Activated T-helper 2 cell treated with anti-CD3 and anti-CD28 coated beads, Interferon-gamma antibody, Interleukin-2, Interleukin-4, amounts not matched to agents 10 μg/mL and 5 μg/mL and 100 μg/mL, durations not matched to agents 14 hours and 24 hours and 36 hours (primary cell): ENCODE measurements around the gene POU2F3. TPM values are rescaled to one million over a fixed set of nuclear protein-coding genes. Genes with fewer than 3 reads are reported as not detected.

Experiments
- DNase-seq: peaks from one replicate; pipeline ENCODE4 v3.0.0; 2021; ENCODE audit warnings: low spot score
- H3K27ac Mint-ChIP-seq: one replicate; pipeline ENCODE4 v1.8.0; 2021; ENCODE audit warnings: mixed read lengths
- H3K27me3 Mint-ChIP-seq: one replicate; pipeline ENCODE4 v1.8.0; 2021; ENCODE audit warnings: low read depth, mixed read lengths
- H3K36me3 Mint-ChIP-seq: one replicate; pipeline ENCODE4 v1.8.0; 2021; ENCODE audit warnings: low read depth, mixed read lengths
- H3K4me1 Mint-ChIP-seq: one replicate; pipeline ENCODE4 v1.8.0; 2021; ENCODE audit warnings: low read depth, mixed read lengths
- H3K4me3 Mint-ChIP-seq: one replicate; pipeline ENCODE4 v1.8.0; 2021; ENCODE audit warnings: low read depth, mild to moderate bottlenecking, moderate library complexity, mixed read lengths
- H3K9me3 Mint-ChIP-seq: one replicate; pipeline ENCODE4 v1.8.0; 2021; ENCODE audit warnings: mixed read lengths
- intact Hi-C: fragments of 100-400 bp; cut with micrococcal nuclease; formaldehyde crosslinking; loops from one replicate; pipeline ENCODE4 v1.15.1; 2023
- total RNA-seq: library from RNA; stranded (reverse); gene quantifications from 2 replicates; pipeline ENCODE4 v1.2.3, GENCODE V29; 2022

Gene POU2F3
- total RNA-seq, 1 donor from 2014 or later = not detected

DNA sequence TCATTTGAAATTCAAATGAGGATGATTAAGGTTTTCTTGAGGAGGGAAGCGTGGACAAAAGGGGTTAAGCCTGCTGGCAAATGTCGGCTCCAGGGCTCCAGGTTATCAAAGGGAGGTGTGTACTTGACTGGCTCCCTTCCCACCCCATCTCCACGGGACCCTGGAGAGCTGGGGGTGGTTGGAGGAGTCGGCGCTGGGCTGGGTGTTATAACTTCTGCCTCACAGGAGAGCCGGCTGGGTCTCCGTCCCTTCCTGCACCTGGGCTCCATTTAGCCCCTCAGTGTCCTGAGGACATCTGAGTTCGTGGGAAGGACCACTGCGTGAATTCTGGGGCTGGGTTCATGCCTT lies 15.6 kb downstream of the POU2F3 start:
- peaks cover 70% of the 10 kb centered on the region for H3K27me3 Mint-ChIP-seq
- H3K36me3 Mint-ChIP-seq = no peaks in the 10 kb centered on the region
- H3K9me3 Mint-ChIP-seq = no peaks in the 10 kb centered on the region
- H3K27ac Mint-ChIP-seq = no peak overlapping the region
- no peaks in the 10 kb centered on the region for H3K4me1 Mint-ChIP-seq
- intact Hi-C loops = no loop called here
- DNase-seq = no peak
- H3K4me3 Mint-ChIP-seq = no peak overlapping the region

DNA sequence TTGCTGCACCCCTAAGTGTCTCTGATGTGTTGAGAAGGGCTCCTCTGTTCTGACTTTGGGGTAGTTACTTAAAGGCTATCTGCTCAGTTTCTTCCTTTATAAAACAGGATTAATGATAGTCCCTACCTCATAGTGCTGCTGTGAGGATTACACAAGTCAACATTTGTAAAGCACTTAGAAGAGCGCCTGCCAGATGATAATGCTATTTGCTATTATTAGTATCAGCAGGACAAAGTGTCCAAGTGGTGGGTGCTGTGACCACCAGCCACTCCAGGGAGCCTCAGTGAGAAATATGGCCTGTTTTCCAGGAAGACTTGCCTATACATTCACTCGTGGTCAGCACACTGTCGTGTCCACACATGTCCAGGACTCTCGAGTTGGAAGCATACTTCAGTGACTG lies 16.2 kb downstream of the POU2F3 start:
- Mint-ChIP-seq H3K4me1 (no peaks in the 10 kb centered on the region), H3K4me3 (no peak overlapping the region), H3K27me3 (peaks cover 72% of the 10 kb centered on the region), H3K36me3 (no peaks in the 10 kb centered on the region), H3K9me3 (no peaks in the 10 kb centered on the region), H3K27ac (no peak overlapping the region)
- intact Hi-C loops = no loop called here
- DNase-seq = no peak

DNA sequence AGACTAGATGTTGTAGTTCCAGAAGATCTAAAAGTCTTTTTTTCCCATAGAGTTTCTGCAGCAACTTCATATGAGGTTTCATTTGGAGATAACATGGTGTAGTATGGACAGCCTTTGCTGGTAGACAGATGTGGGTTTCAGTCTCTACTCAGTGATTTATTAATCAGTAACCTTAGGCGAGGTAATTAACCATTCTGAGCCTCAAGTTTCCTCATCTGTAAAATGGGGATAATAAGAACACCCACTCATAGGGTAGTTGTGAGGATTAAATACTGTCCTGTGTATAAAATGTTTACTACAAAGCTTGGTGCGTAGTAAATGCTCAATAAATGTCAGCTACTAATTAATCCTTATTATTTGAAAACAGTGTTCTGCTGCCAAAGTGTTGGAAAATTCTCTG lies 16.8 kb downstream of the POU2F3 start:
- no peak overlapping the region for H3K27ac Mint-ChIP-seq
- H3K36me3 Mint-ChIP-seq = no peaks in the 10 kb centered on the region
- H3K4me3 Mint-ChIP-seq = no peak overlapping the region
- intact Hi-C loops = no loop called here
- H3K4me1 Mint-ChIP-seq = no peaks in the 10 kb centered on the region
- no peak for DNase-seq
- no peaks in the 10 kb centered on the region for H3K9me3 Mint-ChIP-seq
- peaks cover 74% of the 10 kb centered on the region for H3K27me3 Mint-ChIP-seq

DNA sequence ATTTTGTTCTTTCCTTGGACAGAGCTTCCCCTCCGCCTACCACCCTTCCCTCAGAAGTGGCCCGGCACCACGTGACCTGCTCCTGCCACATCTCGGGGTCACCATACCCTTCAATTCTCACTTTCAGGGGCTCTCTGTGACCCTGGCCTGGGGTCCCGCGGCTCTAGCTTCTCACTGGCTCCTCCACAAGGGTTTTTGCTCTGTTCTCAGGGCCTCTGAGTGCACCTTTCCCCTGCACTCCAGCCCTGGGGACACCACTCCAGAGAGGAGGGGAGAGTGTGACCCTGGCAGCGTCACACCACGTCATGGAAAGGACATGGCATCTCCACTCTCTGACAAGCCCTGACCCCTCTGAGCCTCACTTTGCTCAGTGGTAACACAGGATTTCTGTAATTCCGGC lies 17.4 kb downstream of the POU2F3 start:
- no peak overlapping the region for H3K4me3 Mint-ChIP-seq
- no peak overlapping the region for H3K27ac Mint-ChIP-seq
- no peak for DNase-seq
- intact Hi-C loops = no loop called here
- H3K4me1 Mint-ChIP-seq = no peaks in the 10 kb centered on the region
- peaks cover 72% of the 10 kb centered on the region for H3K27me3 Mint-ChIP-seq
- no peaks in the 10 kb centered on the region for H3K9me3 Mint-ChIP-seq
- H3K36me3 Mint-ChIP-seq = no peaks in the 10 kb centered on the region

DNA sequence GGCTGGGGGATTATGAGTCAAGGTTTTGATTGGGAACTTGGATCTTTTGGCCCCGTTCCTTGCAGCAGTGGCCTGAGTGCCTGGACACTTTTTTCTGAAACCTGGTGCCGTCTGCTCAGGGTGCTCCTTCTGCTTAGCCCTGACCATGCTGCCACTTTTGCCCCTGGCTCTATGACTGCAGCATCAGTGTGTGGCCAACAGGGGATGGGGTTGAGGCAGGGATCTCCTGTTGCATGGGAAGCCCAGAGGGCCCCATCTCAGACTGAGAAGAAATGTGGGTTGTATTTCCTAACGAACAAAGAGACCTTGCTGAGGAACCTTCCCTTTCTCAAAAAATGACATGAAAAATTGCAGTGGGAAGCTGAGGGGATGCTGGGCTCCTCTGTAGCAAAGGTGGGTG lies 18.7 kb downstream of the POU2F3 start:
- no peak for DNase-seq
- no peaks in the 10 kb centered on the region for H3K4me1 Mint-ChIP-seq
- peaks cover 71% of the 10 kb centered on the region for H3K27me3 Mint-ChIP-seq
- intact Hi-C loops = no loop called here
- H3K9me3 Mint-ChIP-seq = no peaks in the 10 kb centered on the region
- no peak overlapping the region for H3K4me3 Mint-ChIP-seq
- no peak overlapping the region for H3K27ac Mint-ChIP-seq
- H3K36me3 Mint-ChIP-seq = no peaks in the 10 kb centered on the region

DNA sequence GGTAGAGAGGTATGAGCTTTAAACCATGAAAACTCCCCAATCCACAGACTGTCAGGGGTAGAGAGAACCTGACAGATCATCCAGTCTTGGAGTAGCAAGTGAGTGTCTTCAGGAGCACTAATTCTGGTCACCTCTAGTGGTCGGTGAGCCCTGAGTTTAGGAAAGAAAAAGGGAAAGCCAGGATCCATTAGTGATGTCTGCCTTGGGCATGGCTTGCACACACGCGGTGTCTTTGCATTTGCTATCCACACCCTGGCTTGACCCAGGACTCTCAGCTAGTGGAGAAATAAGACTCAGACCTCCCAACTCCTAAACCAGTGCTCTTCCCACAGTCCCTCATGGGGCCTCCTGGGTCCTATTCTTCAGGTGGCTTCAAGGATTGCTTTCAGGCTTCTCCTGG lies 19.3 kb downstream of the POU2F3 start:
- no peak for DNase-seq
- no peaks in the 10 kb centered on the region for H3K4me1 Mint-ChIP-seq
- H3K9me3 Mint-ChIP-seq = no peaks in the 10 kb centered on the region
- H3K36me3 Mint-ChIP-seq = no peaks in the 10 kb centered on the region
- H3K4me3 Mint-ChIP-seq = no peak overlapping the region
- H3K27me3 Mint-ChIP-seq = peaks cover 66% of the 10 kb centered on the region
- intact Hi-C loops = no loop called here
- no peak overlapping the region for H3K27ac Mint-ChIP-seq

DNA sequence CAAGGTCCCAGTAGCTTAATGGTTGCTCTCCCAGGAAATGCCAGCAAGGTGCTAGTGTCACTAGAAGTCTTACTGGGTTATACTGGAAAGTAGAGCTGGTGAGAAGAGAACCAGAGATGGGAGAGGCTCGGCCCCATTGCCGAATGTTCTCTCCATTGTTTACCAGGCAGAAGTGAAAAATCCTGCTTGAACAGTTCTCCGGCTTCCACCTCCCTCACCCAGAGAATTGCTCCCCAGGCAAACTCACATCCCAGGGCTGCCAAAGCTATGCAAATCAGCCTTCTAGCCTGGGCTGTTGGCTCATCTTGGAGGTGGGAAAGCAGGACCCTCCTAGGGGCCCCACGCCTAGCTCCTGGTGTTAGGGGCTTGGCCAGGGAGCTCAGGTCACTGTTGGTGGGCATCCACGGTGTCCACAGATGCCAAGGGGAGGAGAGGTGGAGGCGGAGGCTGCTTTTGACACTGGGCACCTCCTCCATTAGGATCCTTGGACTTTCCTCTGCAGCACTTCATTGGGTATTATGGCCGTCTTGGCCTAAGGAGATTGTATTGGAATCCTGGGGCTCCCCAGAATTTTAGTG lies 20.1 kb downstream of the POU2F3 start:
- no peaks in the 10 kb centered on the region for H3K4me1 Mint-ChIP-seq
- no peak overlapping the region for H3K27ac Mint-ChIP-seq
- DNase-seq = no peak
- H3K9me3 Mint-ChIP-seq = no peaks in the 10 kb centered on the region
- no peak overlapping the region for H3K4me3 Mint-ChIP-seq
- peaks cover 63% of the 10 kb centered on the region for H3K27me3 Mint-ChIP-seq
- intact Hi-C loops = no loop called here
- no peaks in the 10 kb centered on the region for H3K36me3 Mint-ChIP-seq

DNA sequence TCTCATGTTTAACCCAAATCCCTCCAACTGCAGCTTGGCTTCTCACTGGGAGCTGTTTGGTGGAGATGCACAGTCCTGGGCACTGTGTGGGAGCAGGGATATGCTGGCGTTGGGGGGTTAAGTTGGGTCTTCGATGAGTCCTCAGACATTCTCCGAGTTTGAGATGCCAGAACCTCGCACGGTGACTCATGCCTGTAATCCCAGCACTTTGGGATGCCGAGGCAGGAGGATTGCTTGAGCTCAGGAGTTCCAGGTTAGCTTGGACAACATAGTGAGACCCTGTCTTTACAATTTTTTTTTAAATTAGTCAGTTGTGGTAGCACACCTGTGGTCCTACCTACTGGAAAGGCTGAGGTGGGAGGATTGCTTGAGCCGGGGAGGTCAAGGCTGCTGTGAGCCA lies 20.7 kb downstream of the POU2F3 start:
- no peak for DNase-seq
- Mint-ChIP-seq H3K9me3 (no peaks in the 10 kb centered on the region), H3K4me3 (no peak overlapping the region), H3K4me1 (no peaks in the 10 kb centered on the region), H3K27ac (no peak overlapping the region), H3K36me3 (no peaks in the 10 kb centered on the region), H3K27me3 (peaks cover 63% of the 10 kb centered on the region)
- intact Hi-C loops = no loop called here

DNA sequence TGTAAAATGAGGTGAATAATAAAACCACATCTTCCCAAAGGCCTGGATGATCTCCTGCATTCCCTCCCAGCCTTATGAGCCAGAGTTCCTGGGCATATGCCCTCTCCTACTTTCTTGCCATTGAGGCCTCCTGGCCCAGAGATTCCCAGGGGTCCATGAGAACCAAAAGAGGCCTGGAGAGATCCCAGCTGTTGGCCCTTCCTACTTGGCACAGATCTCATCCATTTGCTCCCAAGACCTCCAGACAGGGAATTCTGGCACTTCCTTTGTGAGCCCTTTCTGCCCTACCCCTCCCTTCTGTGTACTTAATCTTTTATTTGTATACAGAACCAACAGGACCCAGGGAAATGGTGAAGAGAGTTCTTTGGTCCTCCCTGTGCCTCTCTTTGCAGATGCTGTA lies 21.4 kb downstream of the POU2F3 start:
- Mint-ChIP-seq H3K4me3 (no peak overlapping the region), H3K9me3 (no peaks in the 10 kb centered on the region), H3K4me1 (no peaks in the 10 kb centered on the region), H3K27ac (no peak overlapping the region), H3K27me3 (peaks cover 63% of the 10 kb centered on the region), H3K36me3 (no peaks in the 10 kb centered on the region)
- no peak for DNase-seq
- intact Hi-C loops = no loop called here

DNA sequence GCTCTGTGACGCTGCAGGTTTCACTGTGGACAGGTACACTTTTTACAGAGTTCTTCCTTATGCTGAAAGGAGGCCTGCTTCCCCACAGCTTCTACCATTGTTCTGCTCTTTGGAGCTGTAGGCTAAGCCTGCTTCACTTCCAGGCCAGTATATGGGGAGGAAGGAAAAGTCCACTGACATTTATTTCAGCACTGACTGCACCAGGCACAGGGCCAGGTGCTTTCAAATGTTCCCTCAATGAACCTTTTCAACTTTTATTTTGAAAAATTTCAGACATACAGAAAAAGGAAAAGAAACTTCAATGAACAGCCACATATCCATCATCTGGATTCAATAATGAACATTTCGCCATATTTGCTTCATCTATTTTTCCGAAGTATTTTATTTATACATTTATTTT lies 22.0 kb downstream of the POU2F3 start:
- Mint-ChIP-seq H3K27me3 (peaks cover 64% of the 10 kb centered on the region), H3K4me3 (no peak overlapping the region), H3K27ac (no peak overlapping the region), H3K36me3 (no peaks in the 10 kb centered on the region), H3K9me3 (no peaks in the 10 kb centered on the region), H3K4me1 (no peaks in the 10 kb centered on the region)
- intact Hi-C loops = no loop called here
- DNase-seq = no peak

DNA sequence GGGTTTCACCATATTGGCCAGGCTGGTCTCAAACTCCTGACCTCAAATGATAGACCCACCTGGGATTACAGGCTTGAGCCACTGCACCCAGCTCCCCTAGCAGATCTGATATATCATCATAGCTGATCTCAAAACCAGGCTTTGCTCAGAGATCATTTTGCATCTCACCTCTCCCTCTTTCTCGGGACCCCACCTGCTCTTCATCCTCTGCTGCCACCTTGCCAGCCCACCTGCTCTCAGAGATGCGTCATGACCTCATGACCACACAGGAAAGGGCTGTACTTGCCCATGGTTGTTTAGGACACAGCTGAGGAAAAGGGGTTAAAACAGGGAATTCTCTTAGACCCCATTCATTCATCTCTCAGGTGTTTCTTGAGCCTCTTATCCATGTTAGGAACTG lies 27.4 kb downstream of the POU2F3 start:
- H3K9me3 Mint-ChIP-seq = no peaks in the 10 kb centered on the region
- intact Hi-C loops = no loop called here
- no peaks in the 10 kb centered on the region for H3K4me1 Mint-ChIP-seq
- peaks cover 41% of the 10 kb centered on the region for H3K27me3 Mint-ChIP-seq
- H3K4me3 Mint-ChIP-seq = no peak overlapping the region
- no peaks in the 10 kb centered on the region for H3K36me3 Mint-ChIP-seq
- no peak for DNase-seq
- no peak overlapping the region for H3K27ac Mint-ChIP-seq

DNA sequence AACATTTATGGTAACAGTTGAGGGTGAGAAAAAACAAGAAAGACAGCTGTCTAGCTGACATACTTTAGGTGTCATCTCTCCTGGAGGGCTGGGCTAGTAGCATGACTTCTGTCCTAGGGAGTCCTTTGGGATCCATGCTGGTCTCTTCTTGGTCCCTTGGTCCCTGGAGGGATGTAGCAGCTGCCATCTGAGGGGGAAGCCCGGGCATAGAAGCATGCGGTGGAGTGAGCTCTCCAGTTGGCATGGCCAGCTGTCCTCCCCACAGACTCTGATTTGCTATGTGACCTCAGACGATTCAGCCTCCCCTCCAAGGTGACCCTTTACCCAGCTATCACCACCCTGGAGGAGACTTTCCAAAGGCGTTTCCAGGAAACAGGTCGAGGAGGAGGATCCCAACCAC lies 28.7 kb downstream of the POU2F3 start:
- DNase-seq = no peak
- Mint-ChIP-seq H3K4me1 (no peaks in the 10 kb centered on the region), H3K27me3 (peaks cover 41% of the 10 kb centered on the region), H3K4me3 (no peak overlapping the region), H3K27ac (no peak overlapping the region), H3K36me3 (no peaks in the 10 kb centered on the region), H3K9me3 (no peaks in the 10 kb centered on the region)
- intact Hi-C loops = no loop called here

DNA sequence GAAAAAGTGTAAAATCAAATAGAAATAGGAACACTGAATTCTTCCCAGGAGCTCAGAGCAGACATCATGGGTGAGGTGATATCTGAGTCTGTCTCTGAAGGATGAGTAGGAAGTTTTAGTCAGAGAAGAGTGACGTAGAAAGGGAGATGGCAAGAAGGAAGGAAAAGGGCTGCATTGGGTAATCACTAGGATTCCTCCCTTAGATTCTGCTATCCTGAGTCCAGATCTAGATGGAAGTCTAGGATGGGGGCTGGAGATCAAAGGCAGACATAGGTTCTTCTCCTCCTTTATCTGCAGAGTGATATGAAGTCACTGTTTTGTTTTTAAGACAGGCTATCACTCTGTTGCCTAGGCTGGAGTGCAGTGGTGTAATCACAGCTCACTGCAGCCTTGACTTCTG lies 30.4 kb downstream of the POU2F3 start:
- Mint-ChIP-seq H3K4me3 (no peak overlapping the region), H3K4me1 (no peaks in the 10 kb centered on the region), H3K27ac (no peak overlapping the region), H3K36me3 (no peaks in the 10 kb centered on the region), H3K9me3 (no peaks in the 10 kb centered on the region), H3K27me3 (peaks cover 43% of the 10 kb centered on the region)
- intact Hi-C loops = no loop called here
- no peak for DNase-seq

DNA sequence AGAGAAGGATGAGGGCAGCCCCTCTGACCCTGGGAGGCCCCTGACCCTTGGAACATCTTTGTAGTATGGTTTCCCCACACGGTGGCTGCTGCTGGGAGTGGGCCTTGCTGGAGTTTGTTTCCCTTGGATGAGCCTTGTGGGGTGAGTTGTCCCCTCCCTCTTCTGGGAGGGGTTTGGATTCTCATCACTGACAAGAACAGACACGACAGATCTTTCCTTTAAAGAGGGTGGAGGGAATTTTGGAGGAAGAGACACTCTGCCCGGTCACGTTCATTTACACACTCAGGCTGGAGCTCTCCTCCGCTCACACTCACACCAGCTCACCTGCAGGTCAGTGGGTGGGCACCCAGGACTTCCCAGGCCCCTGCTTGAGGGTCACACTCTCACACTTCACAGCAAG lies 31.7 kb downstream of the POU2F3 start:
- H3K36me3 Mint-ChIP-seq = no peaks in the 10 kb centered on the region
- peaks cover 30% of the 10 kb centered on the region for H3K27me3 Mint-ChIP-seq
- no peak overlapping the region for H3K27ac Mint-ChIP-seq
- intact Hi-C loops = no loop called here
- H3K9me3 Mint-ChIP-seq = no peaks in the 10 kb centered on the region
- DNase-seq = no peak
- H3K4me1 Mint-ChIP-seq = no peaks in the 10 kb centered on the region
- H3K4me3 Mint-ChIP-seq = no peak overlapping the region
